ENCODE data around the gene RAPGEF5.

RAPGEF5 gene, protein sequence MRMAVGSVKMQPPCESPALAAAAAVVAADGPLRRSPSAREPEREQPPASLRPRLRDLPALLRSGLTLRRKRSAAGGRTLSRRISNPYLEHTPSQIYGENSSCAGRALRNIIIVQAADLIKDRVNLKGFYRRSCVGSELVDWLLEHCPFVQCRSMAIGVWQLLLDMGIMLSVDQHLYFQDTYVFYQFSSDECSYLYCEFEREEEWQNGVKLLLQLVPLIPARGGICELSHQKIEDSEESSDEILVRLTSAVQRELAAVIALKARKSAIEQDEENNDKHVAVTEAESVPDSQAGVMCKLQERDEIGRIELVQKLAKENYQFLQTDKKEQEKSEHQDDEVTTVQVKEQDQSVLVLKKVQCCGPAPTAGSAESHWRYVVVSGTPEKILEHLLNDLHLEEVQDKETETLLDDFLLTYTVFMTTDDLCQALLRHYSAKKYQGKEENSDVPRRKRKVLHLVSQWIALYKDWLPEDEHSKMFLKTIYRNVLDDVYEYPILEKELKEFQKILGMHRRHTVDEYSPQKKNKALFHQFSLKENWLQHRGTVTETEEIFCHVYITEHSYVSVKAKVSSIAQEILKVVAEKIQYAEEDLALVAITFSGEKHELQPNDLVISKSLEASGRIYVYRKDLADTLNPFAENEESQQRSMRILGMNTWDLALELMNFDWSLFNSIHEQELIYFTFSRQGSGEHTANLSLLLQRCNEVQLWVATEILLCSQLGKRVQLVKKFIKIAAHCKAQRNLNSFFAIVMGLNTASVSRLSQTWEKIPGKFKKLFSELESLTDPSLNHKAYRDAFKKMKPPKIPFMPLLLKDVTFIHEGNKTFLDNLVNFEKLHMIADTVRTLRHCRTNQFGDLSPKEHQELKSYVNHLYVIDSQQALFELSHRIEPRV

DNA sequence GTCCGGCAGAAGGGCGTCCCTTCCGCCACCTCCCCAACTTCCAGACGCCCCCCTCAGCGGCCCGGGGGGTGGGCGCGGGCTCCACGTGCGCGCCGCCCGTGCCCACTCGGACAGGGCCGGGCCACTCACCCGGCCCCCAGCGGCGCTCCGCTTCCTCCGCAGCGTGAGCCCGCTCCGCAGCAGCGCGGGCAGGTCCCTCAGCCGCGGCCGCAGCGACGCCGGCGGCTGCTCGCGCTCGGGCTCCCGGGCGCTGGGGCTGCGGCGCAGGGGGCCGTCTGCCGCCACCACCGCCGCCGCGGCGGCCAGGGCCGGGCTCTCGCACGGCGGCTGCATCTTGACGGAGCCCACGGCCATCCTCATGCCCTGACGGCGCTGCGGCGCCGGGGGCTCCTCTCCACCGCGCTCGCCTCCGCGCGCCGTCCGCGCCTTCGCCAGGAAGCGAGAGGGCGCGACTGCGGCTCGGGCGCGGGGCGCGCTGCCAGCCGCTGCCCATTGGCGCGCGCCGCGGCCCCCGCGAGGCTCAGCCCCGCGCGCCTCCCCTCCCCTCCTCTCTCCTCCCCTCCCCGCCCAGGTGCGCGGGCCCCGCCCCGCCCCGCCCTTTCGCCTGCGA, at the start of gene RAPGEF5:
TSS of gene RAPGEF5 (minus strand) at position 454 of the 610 bp plus-strand sequence. CDS start at position 360, 94 bp downstream.
- no peak for DNase-seq (ENCODE audit: low read depth)
- no peak within 1 kb of the TSS for H3K4me3 ChIP-seq (ENCODE audit: control insufficient read depth, low read depth, low read length)
- TF ChIP-seq, protein P1, sequence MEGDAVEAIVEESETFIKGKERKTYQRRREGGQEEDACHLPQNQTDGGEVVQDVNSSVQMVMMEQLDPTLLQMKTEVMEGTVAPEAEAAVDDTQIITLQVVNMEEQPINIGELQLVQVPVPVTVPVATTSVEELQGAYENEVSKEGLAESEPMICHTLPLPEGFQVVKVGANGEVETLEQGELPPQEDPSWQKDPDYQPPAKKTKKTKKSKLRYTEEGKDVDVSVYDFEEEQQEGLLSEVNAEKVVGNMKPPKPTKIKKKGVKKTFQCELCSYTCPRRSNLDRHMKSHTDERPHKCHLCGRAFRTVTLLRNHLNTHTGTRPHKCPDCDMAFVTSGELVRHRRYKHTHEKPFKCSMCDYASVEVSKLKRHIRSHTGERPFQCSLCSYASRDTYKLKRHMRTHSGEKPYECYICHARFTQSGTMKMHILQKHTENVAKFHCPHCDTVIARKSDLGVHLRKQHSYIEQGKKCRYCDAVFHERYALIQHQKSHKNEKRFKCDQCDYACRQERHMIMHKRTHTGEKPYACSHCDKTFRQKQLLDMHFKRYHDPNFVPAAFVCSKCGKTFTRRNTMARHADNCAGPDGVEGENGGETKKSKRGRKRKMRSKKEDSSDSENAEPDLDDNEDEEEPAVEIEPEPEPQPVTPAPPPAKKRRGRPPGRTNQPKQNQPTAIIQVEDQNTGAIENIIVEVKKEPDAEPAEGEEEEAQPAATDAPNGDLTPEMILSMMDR (conservative IDR thresholded peaks at IDR 0.05; ENCODE audit: control insufficient read depth, insufficient read depth, low read depth, low read length): no peak

DNA sequence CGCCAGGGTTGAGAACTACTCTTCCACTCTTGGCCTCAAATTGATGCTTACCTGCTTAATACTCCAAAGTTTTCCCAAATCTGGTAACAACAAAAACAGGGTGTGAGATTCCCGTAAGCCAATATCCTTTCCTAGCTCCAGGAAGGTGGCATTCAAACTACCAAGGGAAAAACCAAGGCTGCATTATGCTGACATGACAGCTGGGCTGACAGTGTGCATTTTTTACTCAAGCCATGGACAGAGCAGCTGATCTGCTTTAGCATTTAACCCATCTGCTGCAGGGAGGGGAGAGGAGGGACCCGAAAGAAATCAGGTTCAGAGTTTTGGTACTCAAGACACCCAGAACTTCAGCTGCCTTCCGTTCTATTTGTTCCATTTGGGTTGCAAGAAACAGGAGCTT, 49.8 kb upstream of the RAPGEF5 start:
- H3K4me3 ChIP-seq (ENCODE audit: control insufficient read depth, low read depth, low read length): no peak overlapping the region
- TF ChIP-seq, protein P1 (conservative IDR thresholded peaks at IDR 0.05; ENCODE audit: control insufficient read depth, insufficient read depth, low read depth, low read length): no peak
- DNase-seq (ENCODE audit: low read depth): no peak

DNA sequence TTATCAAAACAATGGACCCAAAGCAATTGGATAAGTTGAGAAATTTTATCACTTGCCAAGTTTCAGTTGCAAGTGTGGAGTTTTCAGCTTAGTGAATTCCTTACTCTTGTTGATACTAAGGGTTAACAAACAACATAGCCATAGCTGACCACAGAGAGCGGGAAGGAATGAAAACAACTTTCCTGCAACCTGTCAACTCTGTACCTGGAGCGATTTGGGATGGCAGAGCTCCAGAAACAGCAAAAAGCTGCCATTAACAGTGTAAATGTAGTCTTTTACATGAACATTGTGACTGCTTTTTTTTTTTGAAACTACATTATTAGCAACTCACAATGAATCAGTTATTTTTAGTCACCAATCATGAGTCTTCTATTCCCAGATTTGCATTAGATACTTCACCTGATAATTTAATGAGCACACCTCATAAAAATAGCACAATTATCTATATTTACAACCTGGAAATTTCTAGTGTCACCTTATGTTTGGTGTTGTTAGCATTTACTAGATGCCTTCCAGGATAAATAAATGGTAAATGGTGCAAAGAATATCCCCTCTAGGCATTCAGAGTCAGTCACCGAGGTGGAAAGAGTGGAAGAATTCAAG, 47.6 kb upstream of the RAPGEF5 start:
- no peak overlapping the region for H3K4me3 ChIP-seq (ENCODE audit: control insufficient read depth, low read depth, low read length)
- TF ChIP-seq, protein P1 (conservative IDR thresholded peaks at IDR 0.05; ENCODE audit: control insufficient read depth, insufficient read depth, low read depth, low read length): no peak
- DNase-seq (ENCODE audit: low read depth): no peak

DNA sequence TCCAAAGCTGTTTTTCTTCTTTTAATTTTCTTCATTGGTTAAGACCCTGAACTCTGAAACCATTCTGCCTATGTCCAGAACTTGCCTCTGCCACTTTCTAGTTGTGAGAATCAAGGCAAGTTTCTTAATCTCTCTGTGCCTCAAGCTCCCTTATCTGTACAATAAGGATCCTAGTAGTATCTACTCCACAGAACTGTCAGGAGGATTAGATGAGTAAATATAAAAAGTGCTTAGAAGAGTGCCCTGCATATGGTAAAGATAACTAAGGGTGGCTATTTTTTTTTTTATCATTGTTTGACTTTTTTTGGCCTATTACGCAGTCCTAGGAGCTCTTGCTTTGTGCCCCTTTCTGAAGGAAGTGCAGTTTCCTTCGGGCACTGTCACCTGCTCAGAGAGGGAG, 46.4 kb upstream of the RAPGEF5 start:
- TF ChIP-seq, protein P1 (conservative IDR thresholded peaks at IDR 0.05; ENCODE audit: control insufficient read depth, insufficient read depth, low read depth, low read length): no peak
- DNase-seq (ENCODE audit: low read depth): no peak
- H3K4me3 ChIP-seq (ENCODE audit: control insufficient read depth, low read depth, low read length): no peak overlapping the region

DNA sequence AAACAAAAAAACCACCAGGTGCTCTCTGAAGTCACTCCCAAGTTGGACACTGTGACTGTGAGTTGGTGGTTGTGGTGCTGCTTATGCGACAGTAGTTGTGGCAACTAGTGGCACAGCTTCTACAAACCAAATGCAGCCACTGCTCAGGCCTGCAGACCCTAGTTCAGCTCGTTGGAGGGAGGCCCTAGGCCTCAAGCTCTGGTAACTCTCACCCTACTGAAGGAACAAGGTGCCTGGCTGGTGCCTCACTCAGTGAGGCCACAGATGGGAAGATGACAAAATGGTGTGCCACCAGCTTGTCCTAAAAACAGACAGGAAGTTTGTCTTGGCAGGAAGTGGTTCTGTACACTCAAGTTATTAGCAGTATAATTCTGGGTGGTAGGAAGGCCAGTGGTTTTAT, 45.3 kb upstream of the RAPGEF5 start:
- H3K4me3 ChIP-seq (ENCODE audit: control insufficient read depth, low read depth, low read length): no peak overlapping the region
- TF ChIP-seq, protein P1 (conservative IDR thresholded peaks at IDR 0.05; ENCODE audit: control insufficient read depth, insufficient read depth, low read depth, low read length): no peak
- DNase-seq (ENCODE audit: low read depth): no peak

DNA sequence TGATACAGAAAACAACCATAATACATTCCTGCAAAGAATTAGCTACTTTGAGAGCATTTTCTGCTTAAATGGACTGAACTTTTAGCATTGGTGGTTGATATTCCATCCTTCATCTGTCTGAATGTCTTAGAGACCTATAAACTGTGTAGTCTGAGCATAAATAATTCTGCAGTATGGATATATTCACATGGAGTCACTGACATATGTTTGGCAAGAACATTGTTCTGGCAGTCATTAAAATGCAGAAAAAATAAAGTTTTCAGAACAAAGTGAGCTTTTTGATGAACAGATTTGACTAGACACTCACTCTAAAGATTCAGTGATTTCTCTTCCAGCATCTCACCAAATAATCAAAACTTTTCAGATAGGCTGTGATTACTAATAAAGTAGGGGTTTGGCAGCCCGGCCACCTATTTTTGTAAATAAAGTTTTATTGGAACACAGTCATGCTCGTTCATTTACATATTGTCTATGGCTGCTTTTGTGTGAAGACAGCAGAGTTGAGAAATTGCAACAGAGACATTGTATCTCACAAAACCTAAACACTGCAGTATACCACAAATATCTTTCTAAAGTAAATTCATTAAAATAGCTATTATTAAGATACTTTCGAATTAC, 44.1 kb upstream of the RAPGEF5 start:
- TF ChIP-seq, protein P1 (conservative IDR thresholded peaks at IDR 0.05; ENCODE audit: control insufficient read depth, insufficient read depth, low read depth, low read length): no peak
- DNase-seq (ENCODE audit: low read depth): no peak

More for the DNA sequence above, 44.1 kb upstream of the RAPGEF5 start:
- no peak overlapping the region for H3K4me3 ChIP-seq (ENCODE audit: control insufficient read depth, low read depth, low read length)
